Colonic mucosa (tissue), 4 donors: ENCODE measurements around the gene G0S2. TPM values are rescaled to one million over a fixed set of nuclear protein-coding genes. Genes with fewer than 3 reads are reported as not detected.

ENCODE experiments used
- DNase-seq: peaks from one replicate; pipeline ENCODE4 v3.0.0-alpha.2; 2020
- H3K27ac ChIP-seq: fragments of 200-600 bp; one replicate; pipeline ENCODE4 v1.8.0; 2021
- H3K27me3 ChIP-seq: fragments of 200-600 bp; one replicate; pipeline ENCODE4 v1.8.0; 2021
- H3K36me3 ChIP-seq: fragments of 200-600 bp; one replicate; pipeline ENCODE4 v1.8.0; 2021
- H3K4me1 ChIP-seq: fragments of 200-600 bp; one replicate; pipeline ENCODE4 v1.8.0; 2021; ENCODE audit warnings: mild to moderate bottlenecking
- H3K4me3 ChIP-seq: fragments of 200-600 bp; one replicate; pipeline ENCODE4 v1.8.0; 2021
- H3K9ac ChIP-seq, 2 donors: one replicate each; pipeline ENCODE4 v1.7.0; 2013; ENCODE audit warnings: control low read depth in 2 of 2, low read depth in 2 of 2, low read length in 2 of 2
- H3K9me3 ChIP-seq: fragments of 200-600 bp; one replicate; pipeline ENCODE4 v1.8.0; 2021
- intact Hi-C: fragments of 100-400 bp; cut with DNase I; formaldehyde crosslinking; loops from one replicate; pipeline ENCODE4 v1.14.1; 2022
- total RNA-seq, 2 donors: library from RNA; stranded (reverse); fragmentation: NEBNext Ultra II Directional in 1 of 2; extraction: Animal tissue kit (Norgen Biotek cat#: 25700) in 1 of 2; gene quantifications; one replicate each; pipeline ENCODE4 v1.2.1, GENCODE V29; 2021
- TF ChIP-seq, protein P1 (sequence below): fragments of 200-600 bp; IDR thresholded peaks from one replicate; pipeline ENCODE4 v1.8.0; 2022; ENCODE audit warnings: antibody characterized with exemption, mild to moderate bottlenecking
- donor health status: healthy.
- donor health status: DM: no; HTN: no; CAD: no.
- donor health status: DM: no; HTN: no; CAD: no.

G0S2 gene
- total RNA-seq, 2 donors from 2014 or later: 24.3 to 24.7 TPM

DNA sequence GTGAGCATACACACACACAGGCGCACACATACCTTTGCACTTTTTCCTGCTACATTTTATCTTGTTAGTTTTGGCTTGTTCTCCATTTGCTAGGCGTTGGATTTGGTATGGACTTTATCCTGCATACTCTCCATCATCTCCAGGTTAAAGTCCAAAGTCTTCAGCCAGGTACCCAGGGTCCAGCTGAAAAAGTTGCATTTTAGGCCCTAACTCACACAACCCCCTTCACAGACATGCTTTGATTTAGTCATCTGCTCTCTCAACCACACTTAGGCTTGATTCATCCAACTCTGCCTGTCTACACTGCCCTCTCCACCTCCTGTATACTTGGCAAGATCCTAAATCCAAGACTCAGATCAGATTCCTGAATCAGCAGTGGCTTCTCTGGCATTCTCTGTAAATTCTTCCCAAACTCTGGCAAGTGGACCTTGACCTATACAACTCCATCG lies 12.3 kb upstream of the G0S2 start:
- TF ChIP-seq, protein P1, sequence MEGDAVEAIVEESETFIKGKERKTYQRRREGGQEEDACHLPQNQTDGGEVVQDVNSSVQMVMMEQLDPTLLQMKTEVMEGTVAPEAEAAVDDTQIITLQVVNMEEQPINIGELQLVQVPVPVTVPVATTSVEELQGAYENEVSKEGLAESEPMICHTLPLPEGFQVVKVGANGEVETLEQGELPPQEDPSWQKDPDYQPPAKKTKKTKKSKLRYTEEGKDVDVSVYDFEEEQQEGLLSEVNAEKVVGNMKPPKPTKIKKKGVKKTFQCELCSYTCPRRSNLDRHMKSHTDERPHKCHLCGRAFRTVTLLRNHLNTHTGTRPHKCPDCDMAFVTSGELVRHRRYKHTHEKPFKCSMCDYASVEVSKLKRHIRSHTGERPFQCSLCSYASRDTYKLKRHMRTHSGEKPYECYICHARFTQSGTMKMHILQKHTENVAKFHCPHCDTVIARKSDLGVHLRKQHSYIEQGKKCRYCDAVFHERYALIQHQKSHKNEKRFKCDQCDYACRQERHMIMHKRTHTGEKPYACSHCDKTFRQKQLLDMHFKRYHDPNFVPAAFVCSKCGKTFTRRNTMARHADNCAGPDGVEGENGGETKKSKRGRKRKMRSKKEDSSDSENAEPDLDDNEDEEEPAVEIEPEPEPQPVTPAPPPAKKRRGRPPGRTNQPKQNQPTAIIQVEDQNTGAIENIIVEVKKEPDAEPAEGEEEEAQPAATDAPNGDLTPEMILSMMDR: no peak
- Histone ChIP-seq H3K9ac (no peak overlapping the region), H3K9me3 (no peaks in the 10 kb centered on the region), H3K4me3 (no peak overlapping the region), H3K4me1 (peaks cover 4% of the 10 kb centered on the region), H3K36me3 (no peaks in the 10 kb centered on the region), H3K27ac (no peak overlapping the region), H3K27me3 (no peaks in the 10 kb centered on the region)
- intact Hi-C loops: no loop called here
- no peak for DNase-seq

DNA sequence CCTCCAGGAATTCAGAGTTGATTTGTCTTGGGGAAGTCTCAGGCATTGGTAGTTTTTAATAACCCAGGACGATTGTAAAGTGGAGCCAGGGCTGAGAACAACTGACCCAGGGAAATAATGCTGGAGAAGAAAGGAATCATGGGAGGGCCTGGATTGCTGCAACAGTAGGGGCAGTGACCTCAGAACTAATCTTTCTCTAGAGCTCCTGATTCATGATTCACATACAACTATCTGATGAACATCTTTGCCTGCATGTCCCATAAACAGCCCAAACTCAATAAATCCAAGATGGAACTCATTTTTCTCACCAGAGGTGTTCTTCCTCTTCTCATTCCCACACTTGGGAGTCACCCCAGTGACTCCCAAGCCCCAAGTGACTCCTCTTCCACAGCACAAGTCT lies 8.1 kb upstream of the G0S2 start:
- Histone ChIP-seq H3K9ac (no peak overlapping the region), H3K36me3 (no peaks in the 10 kb centered on the region), H3K9me3 (no peaks in the 10 kb centered on the region), H3K4me3 (no peak overlapping the region), H3K27me3 (no peaks in the 10 kb centered on the region), H3K27ac (no peak overlapping the region), H3K4me1 (peaks cover 4% of the 10 kb centered on the region)
- no peak for DNase-seq
- TF ChIP-seq, protein P1: no peak
- intact Hi-C loops: no loop called here

DNA sequence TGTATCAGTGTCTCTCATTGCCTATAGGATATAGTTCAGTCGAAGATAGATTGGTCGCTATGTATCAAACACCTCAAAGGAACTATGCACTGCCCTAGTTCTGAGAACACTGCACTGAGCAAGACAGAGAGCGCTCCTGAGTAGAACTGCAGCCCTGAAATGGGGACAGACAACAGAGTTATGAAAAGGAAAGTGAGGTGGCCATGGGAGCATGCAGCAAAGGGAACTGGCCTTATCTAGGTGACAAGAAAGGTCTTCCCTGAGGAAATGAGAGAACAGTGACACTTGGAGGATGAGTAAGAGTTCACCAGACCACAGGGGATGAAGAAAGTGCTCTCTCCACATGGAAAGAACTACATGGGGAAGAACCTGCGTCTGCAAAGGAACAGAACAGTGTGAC lies 7.5 kb upstream of the G0S2 start:
- H3K27ac ChIP-seq: no peak overlapping the region
- H3K9me3 ChIP-seq: no peaks in the 10 kb centered on the region
- intact Hi-C loops: no loop called here
- H3K27me3 ChIP-seq: no peaks in the 10 kb centered on the region
- no peak for DNase-seq
- H3K4me1 ChIP-seq: peaks cover 1% of the 10 kb centered on the region
- H3K9ac ChIP-seq: no peak overlapping the region
- TF ChIP-seq, protein P1: no peak
- no peak overlapping the region for H3K4me3 ChIP-seq
- no peaks in the 10 kb centered on the region for H3K36me3 ChIP-seq

DNA sequence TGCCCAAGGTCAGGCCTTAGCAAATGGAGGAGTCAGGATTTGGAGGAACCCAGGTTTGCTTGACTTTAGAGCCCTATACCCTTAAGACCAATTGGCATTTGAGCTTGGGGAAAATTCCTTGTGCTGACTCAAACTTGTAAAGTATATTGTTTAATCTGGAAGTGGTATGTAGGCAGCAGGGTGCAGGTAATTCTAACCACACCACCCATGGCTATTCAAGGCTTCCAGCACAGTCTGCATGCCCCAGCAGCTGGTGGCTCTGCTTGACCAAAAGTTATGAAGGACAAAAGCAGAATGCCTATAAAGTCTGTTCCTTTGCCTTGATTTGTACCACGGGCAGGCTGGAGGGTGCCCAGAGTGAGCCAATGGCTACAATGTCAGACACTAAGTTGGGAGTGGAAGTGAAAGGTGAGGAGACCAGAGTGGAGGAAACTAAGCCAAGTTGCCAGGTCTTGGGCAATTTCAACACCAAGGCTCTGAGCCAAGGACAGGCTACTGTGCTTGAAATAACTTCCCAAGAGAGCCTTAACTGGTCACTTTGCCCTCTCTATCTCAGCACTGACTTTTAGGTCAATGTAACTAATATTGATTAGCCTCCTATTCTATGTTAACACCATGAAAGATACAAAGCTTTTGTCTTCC lies 4.7 kb upstream of the G0S2 start:
- intact Hi-C loops: no loop called here
- DNase-seq: no peak

DNA sequence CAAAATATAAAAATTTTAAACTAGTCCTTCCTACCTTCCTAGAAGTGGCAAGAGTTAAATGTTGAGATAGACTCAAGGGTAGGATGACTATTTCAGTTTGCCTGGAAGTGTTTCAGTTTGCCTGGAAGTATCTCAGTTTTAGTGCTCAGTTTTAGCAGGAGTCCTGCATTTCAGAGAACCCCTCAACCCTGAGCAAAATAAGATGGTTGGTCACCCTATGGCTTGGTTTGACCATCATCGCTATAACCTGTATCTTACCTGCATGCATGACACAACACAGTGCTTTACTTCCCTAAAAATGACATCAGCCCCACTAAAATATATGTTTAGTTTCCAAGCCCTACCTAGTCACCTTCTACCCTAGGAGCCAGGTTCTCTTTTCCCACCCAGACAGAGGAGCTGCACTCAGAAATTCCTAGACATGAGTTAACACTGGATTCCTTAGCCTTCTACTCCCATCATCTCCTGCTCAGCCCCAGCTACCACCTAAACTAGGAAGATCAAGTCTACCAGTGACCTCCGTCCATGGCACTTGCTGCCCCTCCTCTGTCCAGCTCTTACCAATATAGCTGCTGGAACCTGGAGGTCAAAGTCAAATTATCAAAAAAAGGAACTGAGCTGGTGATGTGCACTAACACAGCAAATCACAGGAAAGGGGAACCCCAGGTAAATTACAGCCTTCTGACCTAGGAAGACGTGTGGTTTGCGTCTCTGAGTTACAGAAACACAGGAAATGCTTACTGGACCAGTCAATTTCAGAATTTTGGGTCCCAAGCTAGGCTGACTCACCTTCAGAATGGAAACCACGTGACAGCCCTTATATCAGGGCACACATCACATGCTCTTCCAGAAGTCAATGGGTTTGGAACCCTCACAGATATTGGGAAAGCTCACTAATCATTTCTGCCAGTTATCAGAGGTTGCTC lies 2.2 kb upstream of the G0S2 start:
- Histone ChIP-seq H3K4me3 (no peak overlapping the region), H3K4me1 (no peaks in the 10 kb centered on the region), H3K9ac (no peak overlapping the region), H3K27ac (no peak overlapping the region), H3K36me3 (no peaks in the 10 kb centered on the region), H3K27me3 (no peaks in the 10 kb centered on the region), H3K9me3 (no peaks in the 10 kb centered on the region)
- DNase-seq: no peak
- intact Hi-C loops: no loop called here
- TF ChIP-seq, protein P1: no peak

More for the DNA sequence above, 4.7 kb upstream of the G0S2 start:
- H3K4me1 ChIP-seq: no peaks in the 10 kb centered on the region
- TF ChIP-seq, protein P1: no peak
- no peak overlapping the region for H3K27ac ChIP-seq
- no peak overlapping the region for H3K9ac ChIP-seq
- H3K4me3 ChIP-seq: no peak overlapping the region
- no peaks in the 10 kb centered on the region for H3K27me3 ChIP-seq
- no peaks in the 10 kb centered on the region for H3K36me3 ChIP-seq
- H3K9me3 ChIP-seq: no peaks in the 10 kb centered on the region
